Measurements from ENCODE around the gene FAM25G.
A peak's percentile ranks its signal among the peaks of the same experiment; 100 is the strongest.
"Not testable (repeated sequence)": the region's sequence is repeated elsewhere in the genome, so short reads cannot be mapped to it uniquely, and the experiment has no call there.

Gene FAM25G

GRCh38 chr10:47491600-47491999 is at the start of gene FAM25G:
Gene FAM25G (minus strand): TSS chr10:47491700. CDS start chr10:47491674, 26 bp downstream.
- DNase-seq (ENCODE audit: low read depth) = not testable (repeated sequence)

GRCh38 chr10:47536430-47536829 is 44.9 kb upstream of the FAM25G start:
- DNase-seq (ENCODE audit: low read depth) = not testable (repeated sequence)

- not testable (repeated sequence) for DNase-seq (ENCODE audit: low read depth)
Observed at GRCh38 chr10:47523475-47523874, 32.0 kb upstream of the FAM25G start, which contains the start of gene AGAP9. Gene AGAP9 (minus strand): TSS chr10:47523638. CDS start chr10:47523526, 112 bp downstream.

- not testable (repeated sequence) for DNase-seq (ENCODE audit: low read depth)
Observed at GRCh38 chr10:47502313-47502712, 10.8 kb upstream of the FAM25G start.

GRCh38 chr10:47494226-47494625 is 2.7 kb upstream of the FAM25G start:
- not testable (repeated sequence) for DNase-seq (ENCODE audit: low read depth)

GRCh38 chr10:47489630-47490029 is 1.9 kb downstream of the FAM25G start:
- not testable (repeated sequence) for DNase-seq (ENCODE audit: low read depth)

- peak; percentile 38 for DNase-seq (ENCODE audit: low read depth)
Observed at GRCh38 chr10:47485943-47486342, 5.6 kb downstream of the FAM25G start.

- DNase-seq (ENCODE audit: low read depth) = not testable (repeated sequence)
Observed at GRCh38 chr10:47484786-47485185, 6.7 kb downstream of the FAM25G start.

GRCh38 chr10:47483923-47484322 is 7.6 kb downstream of the FAM25G start, which contains the start of gene ANXA8:
Gene ANXA8 (minus strand): TSS chr10:47484115. CDS start chr10:47483933, 182 bp downstream.
- DNase-seq (ENCODE audit: low read depth) = not testable (repeated sequence)

- not testable (repeated sequence) for DNase-seq (ENCODE audit: low read depth)
Observed at GRCh38 chr10:47482367-47482766, 9.1 kb downstream of the FAM25G start.

GRCh38 chr10:47481768-47482181 is 9.7 kb downstream of the FAM25G start:
- not testable (repeated sequence) for DNase-seq (ENCODE audit: low read depth)

GRCh38 chr10:47481182-47481766 is 10.2 kb downstream of the FAM25G start:
- peak; percentile 37 for DNase-seq (ENCODE audit: low read depth)

GRCh38 chr10:47480133-47480532 is 11.4 kb downstream of the FAM25G start:
- not testable (repeated sequence) for DNase-seq (ENCODE audit: low read depth)

GRCh38 chr10:47478114-47478513 is 13.4 kb downstream of the FAM25G start:
- DNase-seq (ENCODE audit: low read depth) = not testable (repeated sequence)

GRCh38 chr10:47477078-47477477 is 14.4 kb downstream of the FAM25G start:
- not testable (repeated sequence) for DNase-seq (ENCODE audit: low read depth)

- not testable (repeated sequence) for DNase-seq (ENCODE audit: low read depth)
Observed at GRCh38 chr10:47475101-47475500, 16.4 kb downstream of the FAM25G start.

- not testable (repeated sequence) for DNase-seq (ENCODE audit: low read depth)
Observed at GRCh38 chr10:47473516-47473915, 18.0 kb downstream of the FAM25G start.

GRCh38 chr10:47472647-47473046 is 18.9 kb downstream of the FAM25G start:
- DNase-seq (ENCODE audit: low read depth) = not testable (repeated sequence)

GRCh38 chr10:47472072-47472471 is 19.4 kb downstream of the FAM25G start:
- DNase-seq (ENCODE audit: low read depth) = not testable (repeated sequence)

- DNase-seq (ENCODE audit: low read depth) = not testable (repeated sequence)
Observed at GRCh38 chr10:47468731-47469528, 22.6 kb downstream of the FAM25G start.

GRCh38 chr10:47467957-47468356 is 23.5 kb downstream of the FAM25G start:
- DNase-seq (ENCODE audit: low read depth) = not testable (repeated sequence)

- not testable (repeated sequence) for DNase-seq (ENCODE audit: low read depth)
Observed at GRCh38 chr10:47467458-47467857, 24.0 kb downstream of the FAM25G start.

All from non-pigmented ciliary epithelial cell (primary cell).